Ramos (cell line): ENCODE data around the gene ABCC8.

ENCODE experiments used
- in situ Hi-C: fragments of 300-500 bp; cut with MboI; formaldehyde crosslinking; loops from one replicate; pipeline ENCODE4 v1.14.3; 2022; ENCODE audit warnings: low sequenced_read_pairs; ENCODE audit not compliant: unreplicated experiment

ABCC8 gene

DNA sequence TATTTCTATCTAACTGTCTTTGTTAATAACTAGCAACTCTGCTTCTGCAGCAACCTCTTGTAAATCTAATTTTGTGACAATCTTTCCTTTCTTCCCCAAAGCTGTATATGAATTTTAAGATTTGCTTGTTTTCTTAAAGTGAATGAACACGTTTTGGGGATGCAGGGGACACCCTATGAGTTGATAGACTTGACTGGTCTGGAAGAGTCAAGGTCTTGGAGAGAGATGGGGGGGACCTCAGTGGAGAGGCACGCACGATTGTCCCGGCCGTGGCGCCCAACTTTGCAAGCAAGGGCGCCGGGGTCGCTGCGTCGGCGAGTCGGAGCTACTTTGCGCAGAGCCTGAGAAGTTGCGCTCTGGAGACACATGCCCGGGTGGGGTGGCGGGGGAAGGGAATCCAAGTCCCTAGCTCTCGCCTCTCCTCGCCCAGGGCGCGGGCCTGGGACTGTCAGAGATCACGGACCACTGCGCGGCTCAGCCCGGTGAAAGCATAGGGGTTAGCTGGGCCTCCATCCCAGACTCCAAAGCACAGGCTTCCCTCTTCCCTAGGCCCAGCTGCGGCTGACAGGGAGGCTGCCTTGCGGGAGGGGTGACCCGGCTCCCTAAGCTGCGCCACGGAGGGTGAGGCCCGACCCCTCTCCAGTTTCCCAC is 854 bp downstream of the ABCC8 start:
- in situ Hi-C loops = no loop called here

DNA sequence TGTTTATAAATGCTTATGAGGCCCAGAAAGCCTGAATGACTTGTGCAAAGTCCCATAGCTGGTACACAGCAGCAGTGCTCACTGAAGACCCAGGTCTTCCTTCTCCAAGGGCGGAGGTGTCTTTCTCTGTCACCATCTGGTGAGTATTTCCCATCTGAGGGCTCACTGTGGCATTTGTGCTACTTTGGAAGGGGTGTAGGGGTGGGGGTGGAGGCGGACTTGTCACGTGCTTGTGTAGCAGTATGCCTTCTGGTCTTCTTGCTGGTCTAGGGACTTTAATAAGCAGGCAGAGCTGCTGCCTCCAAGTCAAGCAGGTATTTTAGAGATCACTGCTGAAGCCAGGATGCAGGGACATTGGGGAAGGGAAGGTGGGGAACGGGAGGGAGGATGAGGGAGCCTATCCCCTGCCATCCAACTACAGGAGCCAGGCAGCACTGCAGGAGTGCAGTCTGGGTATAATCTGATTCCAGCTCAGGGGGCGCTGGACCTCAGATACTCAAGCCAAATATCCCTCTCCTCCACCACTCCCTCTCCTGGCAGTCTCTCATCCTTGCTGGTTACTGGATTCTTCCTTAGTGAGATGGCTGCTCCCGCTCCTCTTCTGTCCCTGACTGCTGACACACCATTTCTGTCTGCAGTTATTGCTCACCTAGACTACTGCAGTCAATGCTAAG is 3.4 kb downstream of the ABCC8 start:
- in situ Hi-C loops = no loop called here

DNA sequence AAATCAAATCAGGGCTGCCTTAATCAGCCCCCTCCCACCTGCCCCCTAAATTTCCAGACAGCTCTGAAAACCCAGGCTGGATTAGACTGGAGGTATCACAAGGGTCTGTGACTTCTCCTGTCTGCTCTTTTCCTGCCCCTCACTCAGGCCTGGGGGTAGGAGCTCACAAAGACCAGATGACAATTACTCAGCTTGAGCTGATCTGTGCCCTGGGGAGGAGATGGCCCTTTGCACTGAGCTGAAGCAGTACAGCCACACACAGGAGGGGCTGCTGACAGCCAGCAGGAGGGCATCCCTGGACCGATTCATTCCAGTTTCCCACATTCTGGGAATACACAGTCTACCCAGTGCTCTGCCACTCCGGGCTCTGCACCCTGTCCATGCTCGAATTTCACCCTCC is 4.2 kb downstream of the ABCC8 start:
- in situ Hi-C loops = no loop called here

DNA sequence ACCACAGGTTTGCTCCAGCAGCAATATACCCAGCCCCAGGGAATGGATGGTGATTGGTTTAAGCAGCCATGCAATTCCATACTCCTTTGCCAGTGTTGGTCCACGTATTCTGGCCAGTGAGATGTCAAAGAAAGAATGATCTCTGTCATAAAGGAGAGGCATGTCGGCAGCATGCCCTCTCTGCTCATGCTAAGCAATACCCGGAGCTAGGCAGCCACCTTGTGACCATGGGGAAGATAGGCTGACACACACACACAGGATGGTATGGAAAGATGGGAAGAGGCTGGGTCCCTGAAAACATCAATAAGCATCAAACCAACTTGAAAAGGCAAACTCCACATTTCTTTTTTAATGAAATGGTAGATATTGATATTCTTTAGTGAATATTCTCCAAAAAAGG is 5.1 kb downstream of the ABCC8 start:
- in situ Hi-C loops = no loop called here

DNA sequence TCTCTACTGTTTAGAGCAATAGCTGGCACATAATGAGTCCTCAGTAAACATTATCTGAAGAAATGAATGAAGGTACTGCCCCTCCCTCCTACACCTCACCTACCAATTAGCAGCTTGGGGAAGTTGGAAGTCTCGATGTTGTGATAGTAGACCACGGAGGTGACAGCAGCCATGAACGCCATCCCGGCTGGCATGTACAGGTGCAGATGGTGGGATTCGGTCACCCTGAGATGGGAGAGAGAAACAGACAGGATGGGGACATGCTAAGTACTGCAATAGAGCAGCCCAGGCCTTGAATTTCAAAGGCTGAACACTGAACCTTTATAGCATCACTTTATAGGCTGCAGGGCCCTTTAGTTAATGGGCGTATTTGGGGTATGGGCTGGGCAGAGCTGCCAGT is 6.6 kb downstream of the ABCC8 start:
- in situ Hi-C loops = no loop called here

DNA sequence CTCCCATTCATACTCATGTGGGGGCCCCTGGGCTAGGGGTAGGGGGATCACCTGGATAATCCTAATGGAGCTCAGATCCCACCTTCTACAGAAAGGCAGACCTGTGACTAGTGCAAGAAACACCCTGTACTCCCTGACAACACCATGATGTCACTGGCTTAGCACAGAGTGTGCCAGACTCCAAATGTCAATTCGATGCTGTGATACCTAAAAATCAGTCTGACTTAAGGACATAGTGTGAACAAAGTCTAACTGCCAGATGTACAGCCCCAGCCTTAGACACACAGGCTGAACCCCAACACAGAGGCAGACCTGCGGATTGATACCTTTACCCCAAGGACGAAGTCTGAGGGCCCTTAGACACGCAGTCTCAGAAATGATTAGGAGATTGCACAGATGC is 8.5 kb downstream of the ABCC8 start:
- in situ Hi-C loops = no loop called here

DNA sequence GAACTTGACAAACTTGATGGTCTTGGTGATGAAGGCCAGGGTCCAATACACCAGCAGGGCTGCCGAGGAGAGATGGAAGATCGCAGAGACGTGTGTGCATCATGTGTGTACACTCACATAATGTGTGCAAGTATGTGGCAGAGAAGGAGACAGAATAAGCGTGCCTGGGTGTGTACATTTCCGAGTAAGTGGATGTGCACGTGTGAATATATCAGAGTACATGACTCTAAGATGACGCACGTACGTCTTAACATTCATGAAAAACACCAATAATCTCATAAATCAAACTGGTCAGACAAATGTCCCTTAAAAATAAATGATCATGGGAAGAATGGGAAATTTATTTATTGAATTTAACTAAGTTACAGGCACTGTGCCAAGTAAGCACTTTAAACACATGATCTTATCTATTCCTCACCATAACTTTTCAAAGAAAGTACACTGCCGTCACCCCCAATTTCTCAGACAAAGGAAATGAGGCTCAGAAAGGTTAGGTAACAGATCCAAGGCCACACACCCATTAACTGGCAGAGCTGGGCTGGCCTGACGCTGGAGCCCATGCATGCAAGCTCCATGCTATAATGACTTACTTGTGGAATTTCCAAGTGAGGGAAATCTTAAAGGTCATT is 13.0 kb downstream of the ABCC8 start:
- in situ Hi-C loops = no loop called here

DNA sequence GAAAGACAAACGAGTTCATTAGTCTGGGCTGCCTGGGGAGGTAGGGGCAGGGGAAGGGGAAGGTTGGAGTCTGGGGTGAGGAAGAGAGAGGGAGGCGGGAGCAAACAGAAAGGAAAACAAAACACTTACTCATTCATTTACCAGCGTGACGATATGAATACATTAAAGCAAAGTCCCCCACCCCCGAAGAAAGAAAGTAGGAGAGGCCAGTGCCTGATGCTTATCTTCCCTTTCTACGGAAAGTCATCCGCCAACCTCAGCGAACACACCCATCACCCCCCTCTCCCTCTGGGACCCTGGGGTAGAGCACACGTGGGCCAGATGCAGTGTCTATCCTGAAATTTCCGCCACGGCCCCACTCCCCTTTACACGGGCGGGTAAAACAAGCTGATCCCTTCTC is 13.7 kb downstream of the ABCC8 start:
- in situ Hi-C loops = no loop called here

DNA sequence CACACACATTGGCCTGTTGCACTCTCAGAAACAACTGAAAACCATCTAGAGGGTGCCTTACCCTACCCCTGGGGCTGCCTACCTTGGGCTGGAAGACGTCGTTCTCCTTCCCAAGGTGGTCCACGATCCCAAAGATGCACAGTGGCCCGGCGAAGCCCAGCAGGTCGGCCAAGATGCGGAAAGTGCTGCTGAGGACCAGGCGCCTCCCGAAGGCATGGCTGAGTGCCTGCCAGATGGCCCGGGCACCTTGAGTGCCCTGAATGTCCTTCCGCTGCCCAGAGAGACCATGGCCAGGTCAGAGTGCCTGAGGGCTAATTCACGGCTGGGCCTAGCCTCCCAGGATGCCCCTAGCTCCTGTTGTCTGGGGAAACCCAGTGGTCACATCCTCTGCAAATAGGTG is 16.2 kb downstream of the ABCC8 start:
- in situ Hi-C loops = no loop called here

DNA sequence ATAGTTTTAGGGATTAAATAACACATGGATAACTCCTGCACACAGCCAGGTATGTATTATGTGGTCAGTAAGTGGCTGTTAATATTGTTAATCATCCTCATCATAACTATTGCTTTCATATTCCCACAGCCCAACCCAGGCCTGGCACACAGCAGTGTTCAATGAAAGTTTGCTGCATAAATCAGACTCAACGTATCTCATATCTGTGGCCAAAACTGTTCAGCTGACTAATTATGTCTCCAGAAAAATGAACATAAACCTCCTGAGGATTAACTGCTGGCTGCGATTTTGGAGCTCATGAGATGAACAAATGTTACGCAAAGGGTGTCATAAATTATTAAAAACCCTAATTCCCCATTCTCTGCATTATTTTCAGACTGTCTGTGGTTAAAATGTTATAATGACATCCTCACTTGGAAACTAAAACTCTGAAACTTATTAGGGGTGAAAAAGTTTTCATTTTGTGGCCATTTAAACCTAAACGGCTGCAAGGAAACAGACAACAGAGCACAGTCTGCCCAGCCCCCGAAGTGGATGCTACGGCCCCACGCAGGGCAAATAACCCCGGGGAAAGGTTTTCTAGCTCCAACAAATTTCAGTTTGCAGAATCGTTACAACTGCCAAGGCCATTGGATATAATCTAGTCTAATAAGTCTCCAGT is 17.3 kb downstream of the ABCC8 start:
- in situ Hi-C loops = no loop called here

DNA sequence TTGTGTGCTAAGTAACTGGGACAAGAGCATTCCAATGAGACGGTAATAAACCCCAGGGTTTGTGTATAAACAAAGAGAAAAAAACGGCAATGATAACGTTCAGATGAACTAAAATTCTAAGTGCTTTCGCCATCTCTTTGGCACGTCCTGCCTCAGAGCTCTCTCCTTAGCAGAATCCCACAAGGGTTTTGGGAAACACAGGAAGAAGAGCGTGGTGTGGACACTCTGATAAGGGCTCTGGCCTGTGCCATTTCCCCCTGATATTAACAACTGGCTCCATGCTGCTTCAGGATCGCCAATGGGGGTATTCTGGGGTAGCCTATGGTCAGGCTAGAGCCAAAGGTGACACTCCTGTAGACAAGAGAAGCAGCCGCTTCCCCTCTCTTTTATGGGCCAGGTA is 18.4 kb downstream of the ABCC8 start:
- in situ Hi-C loops = no loop called here

DNA sequence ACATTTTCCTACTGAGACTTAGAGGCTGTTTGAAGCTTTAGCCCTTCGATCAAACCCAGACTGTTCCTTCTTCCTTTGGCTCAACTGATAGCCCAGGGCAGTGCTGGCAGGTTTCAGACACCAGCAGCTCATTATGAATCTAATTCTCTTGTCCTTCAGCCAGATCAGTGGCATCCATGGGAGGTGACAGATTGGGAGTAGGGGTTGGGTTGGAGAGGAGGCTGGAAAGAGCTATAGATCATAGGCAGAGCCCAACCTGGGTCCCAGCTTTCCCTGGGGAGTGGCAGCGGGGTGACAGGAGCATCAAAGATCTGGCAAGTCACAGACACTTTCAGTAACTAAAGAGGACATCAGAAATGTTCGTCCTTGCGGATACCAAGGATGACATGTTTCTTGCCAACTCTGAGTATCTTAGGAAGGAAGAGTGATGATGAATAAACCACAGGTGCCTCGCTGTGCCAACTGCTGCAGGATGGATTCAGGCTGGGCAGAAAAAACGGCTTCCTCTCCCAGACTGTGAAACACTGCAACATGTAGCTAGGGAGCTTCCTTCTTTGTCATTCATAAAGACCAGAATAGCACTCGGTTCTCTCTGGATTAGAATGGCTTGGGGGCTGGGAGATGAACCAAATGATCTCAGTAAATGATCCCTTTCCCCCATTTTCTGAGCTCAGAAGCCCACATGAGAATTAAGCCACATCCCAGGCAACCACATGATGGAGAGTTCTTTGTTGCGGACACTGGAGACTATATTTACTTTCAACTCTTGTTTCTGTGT is 19.1 kb downstream of the ABCC8 start:
- in situ Hi-C loops = no loop called here

DNA sequence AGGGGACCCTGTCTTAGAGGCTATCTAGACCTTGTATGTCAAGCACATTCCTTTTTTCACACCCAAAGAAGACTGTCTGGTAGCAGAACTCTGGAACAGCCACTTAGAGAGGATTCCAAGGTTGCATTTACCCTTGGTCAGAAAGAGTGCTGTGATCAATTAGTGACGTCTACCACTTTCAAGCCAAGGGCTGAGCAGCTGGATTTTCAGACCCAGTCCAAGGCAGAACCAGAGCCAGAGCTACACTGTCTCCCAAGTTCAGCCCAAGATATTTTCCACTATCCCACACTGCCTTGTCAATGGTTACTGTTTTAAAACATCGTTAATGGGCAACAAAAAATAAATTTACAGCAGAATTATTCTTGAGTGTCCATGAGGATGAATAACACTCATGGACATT is 24.0 kb downstream of the ABCC8 start:
- in situ Hi-C loops = no loop called here

DNA sequence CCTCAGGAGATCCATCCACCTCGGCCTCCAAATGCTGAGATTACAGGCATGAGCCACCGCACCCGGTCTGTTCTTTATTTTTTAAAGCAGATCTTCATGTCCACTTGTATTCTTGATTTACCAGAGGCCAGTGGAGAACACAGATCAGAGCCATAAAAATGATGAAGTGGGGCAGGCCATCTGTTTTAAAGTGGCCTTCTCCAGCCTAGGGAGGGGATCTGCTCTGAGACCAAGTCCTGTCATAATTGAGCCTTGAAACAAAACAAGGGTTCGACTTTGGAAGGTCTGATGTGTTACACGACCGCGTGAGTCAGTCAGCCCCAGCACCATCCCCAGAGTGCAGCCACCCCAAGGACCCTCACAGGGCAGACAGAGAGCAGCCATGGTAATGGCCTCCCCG is 27.5 kb downstream of the ABCC8 start:
- in situ Hi-C loops = no loop called here

DNA sequence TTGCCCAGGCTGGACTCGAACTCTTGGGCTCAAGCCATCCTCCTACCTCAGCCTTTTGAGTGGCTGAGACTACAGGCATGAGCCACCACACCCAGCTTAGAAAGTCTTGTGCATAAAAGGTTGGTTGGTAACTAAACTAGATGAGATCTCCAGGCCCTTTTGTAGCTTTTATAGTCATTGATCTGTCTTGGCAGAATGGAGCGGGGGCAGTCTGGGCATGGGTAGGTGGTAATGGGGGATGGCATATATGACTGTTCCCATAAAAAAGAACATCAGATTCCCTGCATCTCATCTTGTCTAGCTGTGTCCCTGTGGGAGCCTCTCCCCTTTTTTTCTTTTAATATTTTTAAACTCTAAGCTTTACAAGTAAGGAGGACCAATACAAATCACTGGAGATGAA is 30.2 kb downstream of the ABCC8 start:
- in situ Hi-C loops = no loop called here

DNA sequence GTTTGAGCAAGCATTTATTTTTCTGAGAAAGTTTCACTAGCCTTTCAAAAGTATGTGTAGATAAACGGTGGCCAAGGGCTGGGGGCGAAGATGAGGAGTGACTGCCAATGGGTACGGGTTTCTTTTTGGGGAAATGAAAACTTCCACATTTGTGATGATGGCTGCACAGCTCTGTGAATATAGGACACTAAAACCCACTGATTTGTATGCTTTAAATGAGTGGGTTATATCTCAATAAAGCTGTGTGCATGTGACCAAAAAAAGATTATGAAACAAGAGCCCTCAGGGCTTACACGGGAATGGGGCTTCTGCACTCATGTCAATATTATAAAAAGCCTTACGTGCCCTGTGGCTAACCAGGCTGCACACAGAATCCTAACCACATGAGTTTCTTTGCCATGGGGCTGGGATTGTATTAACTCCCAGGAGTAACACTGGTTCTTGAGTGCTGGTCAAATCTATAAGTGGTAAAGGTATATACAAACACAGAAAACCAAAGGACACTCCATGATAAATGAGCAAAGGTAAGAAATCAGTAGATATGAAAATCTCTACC is 31.3 kb downstream of the ABCC8 start:
- in situ Hi-C loops = no loop called here

DNA sequence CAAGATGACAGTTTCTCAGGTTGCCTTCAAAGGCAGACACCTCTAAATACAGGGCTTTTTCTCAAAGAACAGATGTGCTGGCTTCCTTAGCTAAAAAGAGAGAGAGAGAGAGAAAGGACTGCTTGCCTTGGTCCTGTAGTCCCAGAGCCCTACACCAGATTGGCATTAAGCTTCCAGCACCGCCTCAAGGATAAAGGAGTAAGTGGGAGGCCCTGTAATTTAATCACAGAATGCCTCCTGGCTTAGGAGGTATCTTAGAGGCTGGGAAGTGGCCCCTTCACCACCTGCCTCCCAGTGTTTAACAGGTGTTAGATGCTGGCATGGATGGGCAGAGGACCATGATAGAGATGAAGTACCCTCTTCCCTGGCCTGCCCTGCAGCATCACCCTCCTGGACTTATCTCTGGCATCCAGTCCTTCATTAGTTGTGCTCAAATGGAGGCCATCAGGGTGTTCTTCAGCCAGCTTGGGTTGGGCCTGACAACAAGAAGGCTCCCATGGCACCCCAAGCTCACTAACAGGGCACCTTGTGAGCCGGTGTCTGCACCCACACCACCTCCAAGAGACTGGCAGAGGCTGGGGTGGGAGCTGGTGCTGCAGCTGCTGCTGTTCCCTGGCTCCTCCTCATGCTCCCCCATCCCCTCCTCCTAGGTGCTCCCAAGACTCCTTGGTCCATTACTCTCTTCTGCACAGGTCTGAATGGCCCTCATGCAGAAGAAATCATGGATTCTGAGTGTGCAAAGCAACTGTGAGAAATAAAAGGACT is 32.5 kb downstream of the ABCC8 start:
- in situ Hi-C loops = no loop called here

DNA sequence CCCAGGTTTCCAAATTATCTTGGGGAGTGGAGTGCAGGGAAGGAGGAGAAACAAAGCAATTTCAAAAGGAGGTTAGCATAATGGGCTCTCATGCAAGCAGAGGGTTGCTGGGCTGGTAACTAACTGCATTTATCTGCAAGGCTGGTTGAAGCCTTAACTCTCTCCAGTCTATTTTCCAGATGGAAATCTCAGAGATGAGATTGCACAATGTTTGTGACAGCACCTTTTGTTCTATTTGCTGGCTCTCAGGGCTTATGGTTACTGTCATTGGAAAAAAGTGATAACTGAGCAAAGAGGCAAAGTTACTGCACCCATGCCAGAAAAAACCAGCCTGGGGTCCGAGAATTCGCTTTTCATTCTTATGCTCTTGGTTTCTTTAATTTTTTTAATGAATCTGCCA is 33.2 kb downstream of the ABCC8 start:
- in situ Hi-C loops = no loop called here

DNA sequence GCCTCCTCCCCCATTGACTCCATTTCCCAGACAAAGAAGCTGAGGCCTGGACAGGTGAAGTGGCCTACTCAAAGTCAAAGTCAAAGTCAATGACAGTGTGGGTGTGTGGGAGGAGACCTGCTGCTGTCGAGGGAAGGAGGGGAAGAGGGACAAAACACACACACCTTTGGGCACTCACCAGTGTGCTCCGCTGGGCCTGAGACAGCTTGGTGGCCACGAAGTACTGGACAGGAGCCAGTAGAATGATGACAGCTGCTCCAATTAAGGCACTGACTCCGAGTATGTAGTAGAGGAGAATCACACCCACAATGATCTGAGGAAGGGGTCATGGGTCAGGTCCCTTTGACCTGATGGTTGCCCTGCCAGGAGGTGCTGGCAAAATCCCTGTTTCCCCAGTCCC is 33.6 kb downstream of the ABCC8 start:
- in situ Hi-C loops = no loop called here
